Spinal cord (tissue), 10 donors: ENCODE measurements around the gene SPEF2. TPM values are rescaled to one million over a fixed set of nuclear protein-coding genes. Genes with fewer than 3 reads are reported as not detected.
A peak's percentile ranks its signal among the peaks of the same experiment; 100 is the strongest.

Experiments used
- DNase-seq, 6 donors: peaks; one replicate each; pipeline versions ENCODE4 v3.0.0 to v3.0.0-alpha.2; 2013 to 2015; ENCODE audit warnings: low spot score in 6 of 6, low read depth in 4 of 6
- H3K27ac ChIP-seq: one replicate; pipeline ENCODE4 v1.5.1; 2013; ENCODE audit warnings: low read depth, low read length, control low read depth
- H3K27me3 ChIP-seq: one replicate; pipeline ENCODE4 v1.6.1; 2013; ENCODE audit warnings: low read length; ENCODE audit not compliant: control insufficient read depth, insufficient read depth
- H3K36me3 ChIP-seq: one replicate; pipeline ENCODE4 v1.6.1; 2013; ENCODE audit warnings: low read length; ENCODE audit not compliant: control insufficient read depth, insufficient read depth
- H3K4me1 ChIP-seq: one replicate; pipeline ENCODE4 v1.6.1; 2013; ENCODE audit warnings: low read length; ENCODE audit not compliant: control insufficient read depth, insufficient read depth
- H3K4me3 ChIP-seq: one replicate; pipeline ENCODE4 v1.5.1; 2013; ENCODE audit warnings: low read depth, low read length, control low read depth
- H3K9me3 ChIP-seq: one replicate; pipeline ENCODE4 v1.6.1; 2013; ENCODE audit warnings: low read length; ENCODE audit not compliant: control insufficient read depth, insufficient read depth
- WGBS: methylation state at CpG from one replicate; pipeline ENCODE4 v1.1.5; 2013; ENCODE audit warnings: missing lambda C conversion rate; ENCODE audit not compliant: insufficient coverage; 5-methylcytosine and 5-hydroxymethylcytosine counted together
- polyA plus RNA-seq, 2 donors: library from polyadenylated mRNA; unstranded; fragments of 120-200 nt; gene quantifications; one replicate each; pipeline ENCODE4 v1.2.1, GENCODE V29; 2013; ENCODE audit not compliant: insufficient read length in 2 of 2
- total RNA-seq, 2 donors: library from RNA; depleted of rRNA in 1 of 2; stranded (reverse); fragments of 120-200 nt in 1 of 2; fragments of >200 nt in 1 of 2; gene quantifications; one replicate each; pipeline versions ENCODE4 v1.2.3 to v1.2.4, GENCODE V29; 2013 to 2014
- donor health status: healthy.

SPEF2 gene
- total and polyA plus RNA-seq, 4 donors = 14.9 to 36.4 (median 21.7) TPM

GRCh38 chr5:35618781-35619180 lies 1.1 kb downstream of the SPEF2 start:
- Histone ChIP-seq H3K4me3 (no peak overlapping the region), H3K27me3 (no peaks in the 10 kb centered on the region), H3K27ac (no peak overlapping the region), H3K4me1 (peaks cover 4% of the 10 kb centered on the region), H3K36me3 (no peaks in the 10 kb centered on the region), H3K9me3 (no peaks in the 10 kb centered on the region)
- peak in 3 of 6 donors; percentile 2 to 9 (median 6) for DNase-seq
- WGBS = no CpG with 5 or more reads among the region's 2 CpGs

GRCh38 chr5:35622974-35623373 lies 5.3 kb downstream of the SPEF2 start:
- WGBS = 95% methylated on average over 2 of the region's 3 CpGs
- H3K4me1 ChIP-seq = no peaks in the 10 kb centered on the region
- H3K27ac ChIP-seq = no peak overlapping the region
- H3K4me3 ChIP-seq = no peak overlapping the region
- no peak for DNase-seq
- no peaks in the 10 kb centered on the region for H3K27me3 ChIP-seq
- H3K9me3 ChIP-seq = no peaks in the 10 kb centered on the region
- H3K36me3 ChIP-seq = no peaks in the 10 kb centered on the region

- no peak overlapping the region for H3K27ac ChIP-seq
- DNase-seq = peak in 1 of 6 donors; percentile 3
- H3K4me3 ChIP-seq = no peak overlapping the region
- H3K27me3 ChIP-seq = no peaks in the 10 kb centered on the region
- H3K36me3 ChIP-seq = peaks cover 2% of the 10 kb centered on the region
- no peaks in the 10 kb centered on the region for H3K4me1 ChIP-seq
- H3K9me3 ChIP-seq = no peaks in the 10 kb centered on the region
These were observed 6.3 kb downstream of the SPEF2 start for GRCh38 chr5:35623991-35624390.

GRCh38 chr5:35626108-35626507 lies 8.4 kb downstream of the SPEF2 start:
- WGBS = no CpG with 5 or more reads among the region's 1 CpG
- Histone ChIP-seq H3K27ac (no peak overlapping the region), H3K9me3 (no peaks in the 10 kb centered on the region), H3K27me3 (no peaks in the 10 kb centered on the region), H3K36me3 (peaks cover 12% of the 10 kb centered on the region), H3K4me3 (no peak overlapping the region), H3K4me1 (no peaks in the 10 kb centered on the region)
- no peak for DNase-seq

- no CpG with 5 or more reads among the region's 1 CpG for WGBS
- H3K36me3 ChIP-seq = peaks cover 12% of the 10 kb centered on the region
- no peak for DNase-seq
- H3K27ac ChIP-seq = no peak overlapping the region
- no peak overlapping the region for H3K4me3 ChIP-seq
- no peaks in the 10 kb centered on the region for H3K9me3 ChIP-seq
- H3K4me1 ChIP-seq = no peaks in the 10 kb centered on the region
- H3K27me3 ChIP-seq = no peaks in the 10 kb centered on the region
These were observed 8.9 kb downstream of the SPEF2 start for GRCh38 chr5:35626553-35626952.

- no peaks in the 10 kb centered on the region for H3K27me3 ChIP-seq
- no peak overlapping the region for H3K4me3 ChIP-seq
- peaks cover 2% of the 10 kb centered on the region for H3K9me3 ChIP-seq
- peaks cover 7% of the 10 kb centered on the region for H3K36me3 ChIP-seq
- no peak for DNase-seq
- no peak overlapping the region for H3K27ac ChIP-seq
- H3K4me1 ChIP-seq = no peaks in the 10 kb centered on the region
These were observed 16.7 kb downstream of the SPEF2 start for GRCh38 chr5:35634326-35634725.

- Histone ChIP-seq H3K9me3 (no peaks in the 10 kb centered on the region), H3K27me3 (no peaks in the 10 kb centered on the region), H3K27ac (no peak overlapping the region), H3K4me3 (no peak overlapping the region), H3K4me1 (no peaks in the 10 kb centered on the region), H3K36me3 (no peaks in the 10 kb centered on the region)
- 100% methylated on average over 1 of the region's 4 CpGs for WGBS
- DNase-seq = no peak
These were observed 23.0 kb downstream of the SPEF2 start for GRCh38 chr5:35640623-35641022.

- no peak overlapping the region for H3K4me3 ChIP-seq
- H3K4me1 ChIP-seq = no peaks in the 10 kb centered on the region
- no peaks in the 10 kb centered on the region for H3K9me3 ChIP-seq
- H3K27me3 ChIP-seq = no peaks in the 10 kb centered on the region
- no peak for DNase-seq
- no peak overlapping the region for H3K27ac ChIP-seq
- no CpG with 5 or more reads among the region's 3 CpGs for whole genome bisulfite sequencing
- H3K36me3 ChIP-seq = no peaks in the 10 kb centered on the region
These were observed 26.9 kb downstream of the SPEF2 start for GRCh38 chr5:35644543-35644942.

GRCh38 chr5:35647128-35647527 lies 29.5 kb downstream of the SPEF2 start:
- H3K9me3 ChIP-seq = no peaks in the 10 kb centered on the region
- H3K4me1 ChIP-seq = no peaks in the 10 kb centered on the region
- no peaks in the 10 kb centered on the region for H3K27me3 ChIP-seq
- WGBS = 83% methylated on average over 1 of the region's 1 CpG
- H3K4me3 ChIP-seq = no peak overlapping the region
- H3K27ac ChIP-seq = no peak overlapping the region
- no peak for DNase-seq
- no peaks in the 10 kb centered on the region for H3K36me3 ChIP-seq

GRCh38 chr5:35647712-35648111 lies 30.0 kb downstream of the SPEF2 start:
- Histone ChIP-seq H3K27me3 (no peaks in the 10 kb centered on the region), H3K27ac (no peak overlapping the region), H3K4me1 (no peaks in the 10 kb centered on the region), H3K36me3 (no peaks in the 10 kb centered on the region), H3K9me3 (no peaks in the 10 kb centered on the region), H3K4me3 (no peak overlapping the region)
- no CpG with 5 or more reads among the region's 1 CpG for WGBS
- DNase-seq = no peak
